ENCODE data around the gene FBXW7. TPM values are rescaled to one million over a fixed set of nuclear protein-coding genes. Genes with fewer than 3 reads are reported as not detected.

The FBXW7 gene
- polyA plus RNA-seq, 1 donor from 2014 or later: 55.7 TPM

GRCh38 chr4:152513078-152513477, 22.8 kb downstream of the FBXW7 start:
- Histone ChIP-seq H3K4me3 (ENCODE audit: low read length) (no peak overlapping the region), H3K27ac (ENCODE audit: low read length) (no peak overlapping the region), H3K27me3 (ENCODE audit: insufficient read depth, low read depth, low read length) (no peaks in the 10 kb centered on the region), H3K79me2 (replicated peaks; ENCODE audit: insufficient read depth, low read length) (peaks cover 3% of the 10 kb centered on the region), H3K36me3 (ENCODE audit: insufficient read depth, low read length) (no peaks in the 10 kb centered on the region), H4K20me1 (ENCODE audit: insufficient read depth) (no peaks in the 10 kb centered on the region), H2AFZ (ENCODE audit: low read depth, low read length) (no peak overlapping the region), H3K9me3 (ENCODE audit: low read length) (no peaks in the 10 kb centered on the region), H3K9ac (ENCODE audit: low read length) (no peak overlapping the region), H3K4me2 (ENCODE audit: low read length) (no peak overlapping the region), H3F3A (ENCODE audit: insufficient read depth, low read length, poor library complexity, severe bottlenecking) (no peaks in the 10 kb centered on the region), H3K9me2 (ENCODE audit: insufficient read depth, low read length) (no peaks in the 10 kb centered on the region)
- TF ChIP-seq MXI1 (conservative IDR thresholded peaks at IDR 0.05; ENCODE audit: poor library complexity, severe bottlenecking) (no peak), RAD21 (conservative IDR thresholded peaks at IDR 0.05) (no peak), TAF1 (IDR thresholded peaks at IDR 0.05; ENCODE audit: low read depth) (no peak), POLR2AphosphoS5 (IDR thresholded peaks at IDR 0.05) (no peak), SMC3 (conservative IDR thresholded peaks at IDR 0.05; ENCODE audit: poor library complexity) (no peak), EZH2 (IDR thresholded peaks at IDR 0.05; ENCODE audit: borderline replicate concordance, insufficient read depth, low read length, poor library complexity, severe bottlenecking) (no peak), EP300 (conservative IDR thresholded peaks at IDR 0.05; ENCODE audit: poor library complexity, severe bottlenecking) (no peak)
- TF ChIP-seq, protein P1, sequence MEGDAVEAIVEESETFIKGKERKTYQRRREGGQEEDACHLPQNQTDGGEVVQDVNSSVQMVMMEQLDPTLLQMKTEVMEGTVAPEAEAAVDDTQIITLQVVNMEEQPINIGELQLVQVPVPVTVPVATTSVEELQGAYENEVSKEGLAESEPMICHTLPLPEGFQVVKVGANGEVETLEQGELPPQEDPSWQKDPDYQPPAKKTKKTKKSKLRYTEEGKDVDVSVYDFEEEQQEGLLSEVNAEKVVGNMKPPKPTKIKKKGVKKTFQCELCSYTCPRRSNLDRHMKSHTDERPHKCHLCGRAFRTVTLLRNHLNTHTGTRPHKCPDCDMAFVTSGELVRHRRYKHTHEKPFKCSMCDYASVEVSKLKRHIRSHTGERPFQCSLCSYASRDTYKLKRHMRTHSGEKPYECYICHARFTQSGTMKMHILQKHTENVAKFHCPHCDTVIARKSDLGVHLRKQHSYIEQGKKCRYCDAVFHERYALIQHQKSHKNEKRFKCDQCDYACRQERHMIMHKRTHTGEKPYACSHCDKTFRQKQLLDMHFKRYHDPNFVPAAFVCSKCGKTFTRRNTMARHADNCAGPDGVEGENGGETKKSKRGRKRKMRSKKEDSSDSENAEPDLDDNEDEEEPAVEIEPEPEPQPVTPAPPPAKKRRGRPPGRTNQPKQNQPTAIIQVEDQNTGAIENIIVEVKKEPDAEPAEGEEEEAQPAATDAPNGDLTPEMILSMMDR (IDR thresholded peaks at IDR 0.05; ENCODE audit: poor library complexity, severe bottlenecking): no peak
- TF ChIP-seq, protein P2, sequence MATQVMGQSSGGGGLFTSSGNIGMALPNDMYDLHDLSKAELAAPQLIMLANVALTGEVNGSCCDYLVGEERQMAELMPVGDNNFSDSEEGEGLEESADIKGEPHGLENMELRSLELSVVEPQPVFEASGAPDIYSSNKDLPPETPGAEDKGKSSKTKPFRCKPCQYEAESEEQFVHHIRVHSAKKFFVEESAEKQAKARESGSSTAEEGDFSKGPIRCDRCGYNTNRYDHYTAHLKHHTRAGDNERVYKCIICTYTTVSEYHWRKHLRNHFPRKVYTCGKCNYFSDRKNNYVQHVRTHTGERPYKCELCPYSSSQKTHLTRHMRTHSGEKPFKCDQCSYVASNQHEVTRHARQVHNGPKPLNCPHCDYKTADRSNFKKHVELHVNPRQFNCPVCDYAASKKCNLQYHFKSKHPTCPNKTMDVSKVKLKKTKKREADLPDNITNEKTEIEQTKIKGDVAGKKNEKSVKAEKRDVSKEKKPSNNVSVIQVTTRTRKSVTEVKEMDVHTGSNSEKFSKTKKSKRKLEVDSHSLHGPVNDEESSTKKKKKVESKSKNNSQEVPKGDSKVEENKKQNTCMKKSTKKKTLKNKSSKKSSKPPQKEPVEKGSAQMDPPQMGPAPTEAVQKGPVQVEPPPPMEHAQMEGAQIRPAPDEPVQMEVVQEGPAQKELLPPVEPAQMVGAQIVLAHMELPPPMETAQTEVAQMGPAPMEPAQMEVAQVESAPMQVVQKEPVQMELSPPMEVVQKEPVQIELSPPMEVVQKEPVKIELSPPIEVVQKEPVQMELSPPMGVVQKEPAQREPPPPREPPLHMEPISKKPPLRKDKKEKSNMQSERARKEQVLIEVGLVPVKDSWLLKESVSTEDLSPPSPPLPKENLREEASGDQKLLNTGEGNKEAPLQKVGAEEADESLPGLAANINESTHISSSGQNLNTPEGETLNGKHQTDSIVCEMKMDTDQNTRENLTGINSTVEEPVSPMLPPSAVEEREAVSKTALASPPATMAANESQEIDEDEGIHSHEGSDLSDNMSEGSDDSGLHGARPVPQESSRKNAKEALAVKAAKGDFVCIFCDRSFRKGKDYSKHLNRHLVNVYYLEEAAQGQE (IDR thresholded peaks at IDR 0.05; ENCODE audit: borderline replicate concordance): no peak

- Histone ChIP-seq H3K27ac (ENCODE audit: low read length) (no peak overlapping the region), H3K27me3 (ENCODE audit: insufficient read depth, low read depth, low read length) (no peaks in the 10 kb centered on the region), H4K20me1 (ENCODE audit: insufficient read depth) (no peaks in the 10 kb centered on the region), H3K79me2 (replicated peaks; ENCODE audit: insufficient read depth, low read length) (peaks cover 3% of the 10 kb centered on the region), H3K9me3 (ENCODE audit: low read length) (no peaks in the 10 kb centered on the region), H3K4me3 (ENCODE audit: low read length) (no peak overlapping the region), H3K36me3 (ENCODE audit: insufficient read depth, low read length) (no peaks in the 10 kb centered on the region), H3K9me2 (ENCODE audit: insufficient read depth, low read length) (no peaks in the 10 kb centered on the region), H3F3A (ENCODE audit: insufficient read depth, low read length, poor library complexity, severe bottlenecking) (no peaks in the 10 kb centered on the region), H3K9ac (ENCODE audit: low read length) (no peak overlapping the region), H2AFZ (ENCODE audit: low read depth, low read length) (no peak overlapping the region), H3K4me2 (ENCODE audit: low read length) (no peak overlapping the region)
- TF ChIP-seq RAD21 (conservative IDR thresholded peaks at IDR 0.05): no peak
- TF ChIP-seq, protein P1 (IDR thresholded peaks at IDR 0.05; ENCODE audit: poor library complexity, severe bottlenecking): no peak
- TF ChIP-seq EZH2 (IDR thresholded peaks at IDR 0.05; ENCODE audit: borderline replicate concordance, insufficient read depth, low read length, poor library complexity, severe bottlenecking): no peak
- TF ChIP-seq MXI1 (conservative IDR thresholded peaks at IDR 0.05; ENCODE audit: poor library complexity, severe bottlenecking): no peak
- no peak for TF ChIP-seq TAF1 (IDR thresholded peaks at IDR 0.05; ENCODE audit: low read depth)
- no peak for TF ChIP-seq SMC3 (conservative IDR thresholded peaks at IDR 0.05; ENCODE audit: poor library complexity)
- no peak for TF ChIP-seq POLR2AphosphoS5 (IDR thresholded peaks at IDR 0.05)
- TF ChIP-seq EP300 (conservative IDR thresholded peaks at IDR 0.05; ENCODE audit: poor library complexity, severe bottlenecking): no peak
These were observed 23.4 kb downstream of the FBXW7 start for GRCh38 chr4:152512483-152512882.

Data from neural cell (in vitro differentiated cells).